CD14-positive monocyte (primary cell): ENCODE data around the gene CHMP1A. TPM values are rescaled to one million over a fixed set of nuclear protein-coding genes. Genes with fewer than 3 reads are reported as not detected.

ENCODE experiments used
- DNase-seq, 3 donors: peaks; one replicate each; pipeline ENCODE4 v3.0.0-alpha.2; 2011 to 2022
- H2AFZ ChIP-seq: 2 replicates; pipeline ENCODE4 v1.6.0; 2012; ENCODE audit warnings: mild to moderate bottlenecking, low read depth, low read length, inconsistent platforms; ENCODE audit not compliant: insufficient read depth, poor library complexity, severe bottlenecking
- H3K27ac ChIP-seq, 2 donors: 1 replicate in 1 of 2; 2 replicates in 1 of 2; pipeline ENCODE4 v1.5.1; 2012 to 2013; ENCODE audit warnings: low read length in 2 of 2, control low read depth in 1 of 2, inconsistent platforms in 1 of 2, low read depth in 1 of 2, mild to moderate bottlenecking in 1 of 2
- H3K27me3 ChIP-seq, 2 donors: one replicate each; pipeline versions ENCODE4 v1.6.0 to v1.6.1; 2011 to 2013; ENCODE audit warnings: low read length in 2 of 2; ENCODE audit not compliant: control insufficient read depth in 2 of 2, insufficient read depth in 2 of 2
- H3K36me3 ChIP-seq, 2 donors: replicated peaks in 1 of 2; 1 replicate in 1 of 2; 2 replicates in 1 of 2; pipeline versions ENCODE4 v1.5.1 to v1.6.1; 2012 to 2013; ENCODE audit warnings: low read length in 2 of 2, control low read depth in 1 of 2, inconsistent platforms in 1 of 2, mild to moderate bottlenecking in 1 of 2; ENCODE audit not compliant: insufficient read depth in 2 of 2, control insufficient read depth in 1 of 2
- H3K4me1 ChIP-seq, 2 donors: 1 replicate in 1 of 2; 2 replicates in 1 of 2; pipeline versions ENCODE4 v1.5.1 to v1.6.1; 2012 to 2013; ENCODE audit warnings: low read length in 2 of 2, control low read depth in 1 of 2, inconsistent platforms in 1 of 2, mild to moderate bottlenecking in 1 of 2, moderate library complexity in 1 of 2; ENCODE audit not compliant: insufficient read depth in 2 of 2, control insufficient read depth in 1 of 2
- H3K4me2 ChIP-seq: replicated peaks from 2 replicates; pipeline ENCODE3; 2012; ENCODE audit warnings: low read length, moderate library complexity, mild to moderate bottlenecking; ENCODE audit not compliant: poor library complexity, severe bottlenecking; ENCODE audit errors: extremely low read depth
- H3K4me3 ChIP-seq, 3 experiments: fragments of 200-600 bp in 1 of 3; sonication (generic) in 1 of 3; replicated peaks in 1 of 3; 1 replicate in 2 of 3; 2 replicates in 1 of 3; pipeline ENCODE4 v1.5.1; 2011 to 2013; ENCODE audit warnings: low read length in 3 of 3, mild to moderate bottlenecking in 3 of 3, control low read depth in 2 of 3, low read depth in 2 of 3, inconsistent platforms in 1 of 3, moderate library complexity in 1 of 3
- H3K79me2 ChIP-seq: 2 replicates; pipeline ENCODE4 v1.6.0; 2012; ENCODE audit warnings: mild to moderate bottlenecking, control low read depth, inconsistent platforms, low read length, moderate library complexity; ENCODE audit not compliant: insufficient read depth
- H3K9ac ChIP-seq: 2 replicates; pipeline ENCODE4 v1.6.0; 2017; ENCODE audit warnings: low read length, mild to moderate bottlenecking; ENCODE audit not compliant: insufficient read depth, poor library complexity, severe bottlenecking
- H3K9me3 ChIP-seq, 2 donors: replicated peaks in 1 of 2; 1 replicate in 1 of 2; 2 replicates in 1 of 2; pipeline versions ENCODE4 v1.5.1 to v1.6.1; 2012 to 2013; ENCODE audit warnings: low read length in 2 of 2, control low read depth in 1 of 2; ENCODE audit not compliant: control insufficient read depth in 1 of 2, insufficient read depth in 1 of 2
- H4K20me1 ChIP-seq: 2 replicates; pipeline ENCODE4 v1.6.0; 2012; ENCODE audit warnings: mild to moderate bottlenecking, low read length, control low read depth, moderate library complexity; ENCODE audit not compliant: insufficient read depth
- H3K27ac Mint-ChIP-seq, 7 donors: one replicate each; pipeline ENCODE4 v1.8.0; 2020; ENCODE audit warnings: mild to moderate bottlenecking in 7 of 7, mixed read lengths in 7 of 7, moderate library complexity in 6 of 7, inconsistent platforms in 2 of 7
- H3K27me3 Mint-ChIP-seq, 3 donors: one replicate each; pipeline ENCODE4 v1.8.0; 2021 to 2022; ENCODE audit warnings: low read depth in 3 of 3, mild to moderate bottlenecking in 3 of 3, mixed read lengths in 3 of 3, moderate library complexity in 3 of 3, inconsistent platforms in 1 of 3
- H3K36me3 Mint-ChIP-seq, 2 donors: one replicate each; pipeline ENCODE4 v1.8.0; 2020; ENCODE audit warnings: mixed read lengths in 2 of 2, inconsistent platforms in 1 of 2, mild to moderate bottlenecking in 1 of 2
- H3K4me1 Mint-ChIP-seq: one replicate; pipeline ENCODE4 v1.8.0; 2020; ENCODE audit warnings: mild to moderate bottlenecking, mixed read lengths
- H3K4me3 Mint-ChIP-seq, 2 donors: one replicate each; pipeline ENCODE4 v1.8.0; 2020; ENCODE audit warnings: mild to moderate bottlenecking in 2 of 2, mixed read lengths in 2 of 2, moderate library complexity in 1 of 2
- H3K9me3 Mint-ChIP-seq, 7 donors: one replicate each; pipeline ENCODE4 v1.8.0; 2020 to 2022; ENCODE audit warnings: mixed read lengths in 7 of 7, mild to moderate bottlenecking in 6 of 7, moderate library complexity in 6 of 7, inconsistent platforms in 2 of 7
- WGBS: methylation state at CpG from one replicate; pipeline ENCODE4 v1.1.5; 2013; ENCODE audit warnings: missing lambda C conversion rate; ENCODE audit not compliant: insufficient coverage; 5-methylcytosine and 5-hydroxymethylcytosine counted together
- intact Hi-C, 2 donors: fragments of 100-400 bp; cut with micrococcal nuclease; formaldehyde crosslinking; loops; one replicate each; pipeline versions ENCODE4 v1.15.0 to v1.15.1; 2023
- polyA plus RNA-seq, 3 donors: library from polyadenylated mRNA; depleted of rRNA in 1 of 3; unstranded in 2 of 3; stranded (reverse) in 1 of 3; fragments of 300-500 nt in 2 of 3; fragments of >200 nt in 1 of 3; fragmentation: Illumina TruSeq in 2 of 3; gene quantifications; 1 replicate in 2 of 3; 2 replicates in 1 of 3; pipeline ENCODE4 v1.2.3, GENCODE V29; 2012 to 2021
- TF ChIP-seq, protein P1 (sequence below): fragments of 200-600 bp; IDR thresholded peaks from one replicate; pipeline ENCODE4 v1.8.0; 2022; ENCODE audit warnings: antibody characterized with exemption, mild to moderate bottlenecking

CHMP1A gene
- polyA plus RNA-seq, 3 donors: 57.3 to 85.7 (median 76.6) TPM

DNA sequence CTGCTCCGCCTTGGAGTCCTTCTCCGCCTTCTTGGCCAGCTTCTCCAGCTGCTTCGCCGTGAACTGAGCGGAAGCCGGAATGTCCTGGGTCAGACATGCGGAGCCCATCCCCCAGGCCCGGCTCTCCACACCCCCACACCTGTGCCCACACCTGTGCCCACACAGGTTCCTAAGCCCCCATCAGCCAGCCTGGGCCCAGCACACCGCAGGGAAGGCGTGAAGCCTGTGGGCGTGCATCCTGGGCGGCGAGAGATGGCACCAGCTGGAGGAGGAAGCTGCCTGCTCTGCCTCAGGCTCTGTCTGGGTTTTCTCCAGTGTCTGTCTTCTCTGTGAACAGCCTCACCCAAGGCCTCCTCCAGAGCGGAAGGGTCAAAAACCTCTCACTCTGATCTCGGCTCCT lies 5.9 kb downstream of the CHMP1A start:
- H3K9ac ChIP-seq: no peak overlapping the region
- no peak overlapping the region for H3K27ac ChIP-seq
- peaks cover 16% of the 10 kb centered on the region for H3K4me1 Mint-ChIP-seq
- peaks cover 0 to 1% (median 0%) of the 10 kb centered on the region in 3 donors for H3K27me3 Mint-ChIP-seq
- peaks cover 0 to 2% (median 0%) of the 10 kb centered on the region in 7 donors for H3K9me3 Mint-ChIP-seq
- H3K9me3 ChIP-seq: no peaks in the 10 kb centered on the region
- no peak overlapping the region for H3K27ac Mint-ChIP-seq
- no peak overlapping the region for H3K4me2 ChIP-seq
- TF ChIP-seq, protein P1, sequence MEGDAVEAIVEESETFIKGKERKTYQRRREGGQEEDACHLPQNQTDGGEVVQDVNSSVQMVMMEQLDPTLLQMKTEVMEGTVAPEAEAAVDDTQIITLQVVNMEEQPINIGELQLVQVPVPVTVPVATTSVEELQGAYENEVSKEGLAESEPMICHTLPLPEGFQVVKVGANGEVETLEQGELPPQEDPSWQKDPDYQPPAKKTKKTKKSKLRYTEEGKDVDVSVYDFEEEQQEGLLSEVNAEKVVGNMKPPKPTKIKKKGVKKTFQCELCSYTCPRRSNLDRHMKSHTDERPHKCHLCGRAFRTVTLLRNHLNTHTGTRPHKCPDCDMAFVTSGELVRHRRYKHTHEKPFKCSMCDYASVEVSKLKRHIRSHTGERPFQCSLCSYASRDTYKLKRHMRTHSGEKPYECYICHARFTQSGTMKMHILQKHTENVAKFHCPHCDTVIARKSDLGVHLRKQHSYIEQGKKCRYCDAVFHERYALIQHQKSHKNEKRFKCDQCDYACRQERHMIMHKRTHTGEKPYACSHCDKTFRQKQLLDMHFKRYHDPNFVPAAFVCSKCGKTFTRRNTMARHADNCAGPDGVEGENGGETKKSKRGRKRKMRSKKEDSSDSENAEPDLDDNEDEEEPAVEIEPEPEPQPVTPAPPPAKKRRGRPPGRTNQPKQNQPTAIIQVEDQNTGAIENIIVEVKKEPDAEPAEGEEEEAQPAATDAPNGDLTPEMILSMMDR: no peak
- no peak overlapping the region for H2AFZ ChIP-seq
- H3K79me2 ChIP-seq: peaks cover 47% of the 10 kb centered on the region
- H3K4me3 ChIP-seq: no peak overlapping the region
- no peaks in the 10 kb centered on the region for H3K27me3 ChIP-seq
- H3K36me3 Mint-ChIP-seq: peaks cover 35 to 70% of the 10 kb centered on the region in 2 donors
- peaks cover 2 to 6% of the 10 kb centered on the region in 2 donors for H3K4me1 ChIP-seq
- 96% methylated on average over 7 of the region's 15 CpGs for WGBS
- intact Hi-C loops: no loop called here
- H4K20me1 ChIP-seq: peaks cover 65% of the 10 kb centered on the region
- peaks cover 47 to 66% of the 10 kb centered on the region in 2 donors for H3K36me3 ChIP-seq
- no peak for DNase-seq
- no peak overlapping the region for H3K4me3 Mint-ChIP-seq

DNA sequence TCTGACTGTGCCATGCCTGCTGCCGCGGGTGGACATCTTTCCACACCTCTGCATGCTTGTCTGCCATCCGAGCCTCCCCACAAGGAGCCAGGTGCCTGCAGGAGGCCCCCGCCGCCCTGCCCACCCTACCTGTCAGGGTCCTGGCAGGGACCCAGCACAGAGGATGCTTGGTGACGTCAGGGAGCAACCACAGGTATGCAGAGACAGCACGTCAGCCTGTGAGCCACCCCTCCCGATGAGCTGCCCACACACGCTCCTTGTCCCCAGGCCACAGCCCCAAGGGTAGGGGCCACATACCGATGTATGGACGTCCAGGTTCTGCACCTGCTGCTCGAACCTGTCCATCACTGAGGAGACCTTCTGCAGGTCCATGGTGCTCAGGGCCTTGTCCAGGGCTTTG lies 10.6 kb downstream of the CHMP1A start:
- Mint-ChIP-seq H3K9me3 (peaks cover 0 to 2% (median 0%) of the 10 kb centered on the region in 7 donors), H3K4me1 (no peaks in the 10 kb centered on the region), H3K27ac (no peak overlapping the region), H3K27me3 (peaks cover 0 to 2% (median under 1%) of the 10 kb centered on the region in 3 donors), H3K36me3 (peaks cover 46 to 72% of the 10 kb centered on the region in 2 donors), H3K4me3 (no peak overlapping the region)
- no peak overlapping the region for H3K9ac ChIP-seq
- H3K4me3 ChIP-seq: no peak overlapping the region
- H3K4me1 ChIP-seq: no peaks in the 10 kb centered on the region
- intact Hi-C loops: loop anchor here in 1 of 2 donors (10.0 kb wide), 1 partner anchor 72 kb away; the partner anchor contains the start of gene CPNE7
- H3K9me3 ChIP-seq: no peaks in the 10 kb centered on the region
- no peak overlapping the region for H2AFZ ChIP-seq
- H3K4me2 ChIP-seq: no peak overlapping the region
- peaks cover 34% of the 10 kb centered on the region for H4K20me1 ChIP-seq
- H3K79me2 ChIP-seq: peaks cover 7% of the 10 kb centered on the region
- no peaks in the 10 kb centered on the region for H3K27me3 ChIP-seq
- no peak for DNase-seq
- peaks cover 56 to 66% of the 10 kb centered on the region in 2 donors for H3K36me3 ChIP-seq
- WGBS: 96% methylated on average over 10 of the region's 12 CpGs
- H3K27ac ChIP-seq: no peak overlapping the region
- TF ChIP-seq, protein P1: no peak
